GM12878 (cell line): ENCODE measurements around the gene SCARB2. TPM values are rescaled to one million over a fixed set of nuclear protein-coding genes. Genes with fewer than 3 reads are reported as not detected.

Source experiments
- BRCA1 ChIP-seq: IDR thresholded peaks from 2 replicates; pipeline ENCODE4 v1.6.1; 2011; ENCODE audit warnings: low read depth, low read length, improper control_type of control experiment
- CHD4 ChIP-seq: fragments of 200-600 bp; sonication (generic); IDR thresholded peaks from 2 replicates; pipeline ENCODE4 v1.6.1; 2016; ENCODE audit warnings: mild to moderate bottlenecking
- CREB1 ChIP-seq: IDR thresholded peaks from 2 replicates; pipeline ENCODE4 v1.6.1; 2012; ENCODE audit warnings: low read depth, mild to moderate bottlenecking, inconsistent platforms
- E2F4 ChIP-seq: IDR thresholded peaks from 2 replicates; pipeline ENCODE4 v1.6.1; 2012; ENCODE audit warnings: low read depth, low read length, improper control_type of control experiment
- ETV6 ChIP-seq, 2 experiments: fragments of 450-650 bp in 1 of 2; IDR thresholded peaks in 1 of 2; conservative IDR thresholded peaks in 1 of 2; 2 replicates each; pipeline ENCODE4 v1.6.1; 2014; ENCODE audit warnings: antibody characterized with exemption in 1 of 2, borderline replicate concordance in 1 of 2, low read depth in 1 of 2, mild to moderate bottlenecking in 1 of 2, moderate library complexity in 1 of 2
- FOXK2 ChIP-seq: fragments of 450-650 bp; IDR thresholded peaks from 2 replicates; pipeline ENCODE4 v1.6.1; 2017; ENCODE audit warnings: mild to moderate bottlenecking, moderate library complexity
- HDAC2 ChIP-seq: fragments of 200-600 bp; sonication (generic); IDR thresholded peaks from 2 replicates; pipeline ENCODE4 v1.6.1; 2017
- HDGF ChIP-seq: fragments of 450-650 bp; IDR thresholded peaks from 2 replicates; pipeline ENCODE4 v1.6.1; 2016; ENCODE audit warnings: antibody characterized with exemption
- IRF4 ChIP-seq: IDR thresholded peaks from 2 replicates; pipeline ENCODE4 v1.6.1; 2011; ENCODE audit warnings: low read depth, low read length
- KLF5 ChIP-seq: fragments of 450-650 bp; IDR thresholded peaks from 2 replicates; pipeline ENCODE4 v1.6.1; 2014; ENCODE audit warnings: mild to moderate bottlenecking; ENCODE audit not compliant: partially characterized antibody
- LARP7 ChIP-seq: fragments of 450-650 bp; IDR thresholded peaks from 2 replicates; pipeline ENCODE4 v1.6.1; 2017; ENCODE audit warnings: mild to moderate bottlenecking
- MEF2A ChIP-seq: IDR thresholded peaks from 2 replicates; pipeline ENCODE4 v1.6.1; 2011; ENCODE audit warnings: low read depth, mild to moderate bottlenecking, low read length, moderate library complexity; ENCODE audit not compliant: insufficient read depth
- MEF2B ChIP-seq: fragments of 450-650 bp; IDR thresholded peaks from 2 replicates; pipeline ENCODE4 v1.6.1; 2018; ENCODE audit warnings: mild to moderate bottlenecking, moderate library complexity; ENCODE audit not compliant: partially characterized antibody, poor library complexity, severe bottlenecking
- PKNOX1 ChIP-seq: fragments of 450-650 bp; IDR thresholded peaks from 2 replicates; pipeline ENCODE4 v1.6.1; 2016; ENCODE audit warnings: mild to moderate bottlenecking
- RUNX3 ChIP-seq: IDR thresholded peaks from 2 replicates; pipeline ENCODE4 v1.6.1; 2012; ENCODE audit warnings: low read length, inconsistent platforms
- SIN3A ChIP-seq: IDR thresholded peaks from 2 replicates; pipeline ENCODE4 v1.6.1; 2012; ENCODE audit warnings: low read depth, low read length, improper control_type of control experiment
- SMAD5 ChIP-seq: IDR thresholded peaks from 2 replicates; pipeline ENCODE4 v1.6.1; 2016; ENCODE audit warnings: antibody characterized with exemption, low read depth
- SP1 ChIP-seq: IDR thresholded peaks from one replicate; pipeline ENCODE4 v1.6.1; 2011; ENCODE audit warnings: low read depth, low read length
- TAF1 ChIP-seq: IDR thresholded peaks from 2 replicates; pipeline ENCODE4 v1.6.1; 2011; ENCODE audit warnings: mild to moderate bottlenecking, low read depth, low read length, borderline replicate concordance
- ZNF217 ChIP-seq: fragments of 450-650 bp; IDR thresholded peaks from 2 replicates; pipeline ENCODE4 v1.6.1; 2017; ENCODE audit warnings: antibody characterized with exemption, mild to moderate bottlenecking
- ZNF24 ChIP-seq: fragments of 450-650 bp; IDR thresholded peaks from 2 replicates; pipeline ENCODE4 v1.6.1; 2017; ENCODE audit warnings: antibody characterized with exemption, mild to moderate bottlenecking
- ZNF274 ChIP-seq: IDR thresholded peaks from one replicate; pipeline ENCODE4 v1.8.0; 2011; ENCODE audit not compliant: insufficient read length, insufficient read depth
- polyA plus RNA-seq, 11 experiments: library from polyadenylated mRNA; depleted of rRNA in 4 of 11; unstranded in 6 of 11; stranded (reverse) in 5 of 11; fragments of >200 nt; fragmentation: Nextera tagmentation in 4 of 11; fragmentation: Illumina TruSeq in 1 of 11; extraction: Ambion mirVana in 4 of 11; extraction: Trizol in 1 of 11; gene quantifications; 1 replicate in 1 of 11; 2 replicates in 10 of 11; pipeline versions ENCODE4 v1.2.1 to v1.2.3, GENCODE V29; 2011 to 2016; ENCODE audit warnings: inconsistent platforms in 2 of 11, missing spikeins in 2 of 11, low read depth in 1 of 11
- total RNA-seq, 4 experiments: library from RNA; depleted of rRNA in 3 of 4; stranded (reverse); fragments of >200 nt in 3 of 4; fragmentation: Illumina TruSeq in 1 of 4; extraction: Trizol in 1 of 4; gene quantifications; 2 replicates each; pipeline versions ENCODE4 v1.2.1 to v1.2.3, GENCODE V29; 2013 to 2021
- TF ChIP-seq, protein P1 (sequence below): fragments of 450-650 bp; IDR thresholded peaks from 2 replicates; pipeline ENCODE4 v1.6.1; 2018; ENCODE audit warnings: borderline replicate concordance, mild to moderate bottlenecking; ENCODE audit not compliant: partially characterized antibody
- TF ChIP-seq, protein P2 (sequence below): fragments of 450-650 bp; conservative IDR thresholded peaks from 2 replicates; pipeline ENCODE4 v1.6.1; 2017; ENCODE audit warnings: mild to moderate bottlenecking, moderate library complexity

The SCARB2 gene
- total and polyA plus RNA-seq, 10 of the 15 experiments (the other 5 are each of a cell fraction or from before 2014, with no cell fraction given): 2.1 to 11.7 (median 9.5) TPM

- TF ChIP-seq SP1 (peak; percentile 58), ZNF24 (no peak), SMAD5 (no peak), SIN3A (no peak), KLF5 (no peak), FOXK2 (no peak), E2F4 (no peak), ETV6 (conservative IDR thresholded peaks at IDR 0.05 in 1 of 2, IDR thresholded peaks at IDR 0.05 in 1 of 2; ENCODE audit: borderline replicate concordance in 1 of 2, low read depth in 1 of 2) (peak in 1 of 2 experiments; percentile 62; a peak in 2 of 4 replicates), HDAC2 (no peak), BRCA1 (no peak), CHD4 (no peak), TAF1 (no peak), MEF2B (no peak), HDGF (peak; percentile 59; the same call in 1 of the 2 replicates), ZNF274 (no peak), PKNOX1 (peak; percentile 74), ZNF217 (no peak), RUNX3 (peak; percentile 84), CREB1 (peak; percentile 64), IRF4 (peak; percentile 83; the same call in 1 of the 2 replicates), LARP7 (no peak), MEF2A (peak; percentile 7; the same call in 1 of the 2 replicates)
- TF ChIP-seq, protein P1, sequence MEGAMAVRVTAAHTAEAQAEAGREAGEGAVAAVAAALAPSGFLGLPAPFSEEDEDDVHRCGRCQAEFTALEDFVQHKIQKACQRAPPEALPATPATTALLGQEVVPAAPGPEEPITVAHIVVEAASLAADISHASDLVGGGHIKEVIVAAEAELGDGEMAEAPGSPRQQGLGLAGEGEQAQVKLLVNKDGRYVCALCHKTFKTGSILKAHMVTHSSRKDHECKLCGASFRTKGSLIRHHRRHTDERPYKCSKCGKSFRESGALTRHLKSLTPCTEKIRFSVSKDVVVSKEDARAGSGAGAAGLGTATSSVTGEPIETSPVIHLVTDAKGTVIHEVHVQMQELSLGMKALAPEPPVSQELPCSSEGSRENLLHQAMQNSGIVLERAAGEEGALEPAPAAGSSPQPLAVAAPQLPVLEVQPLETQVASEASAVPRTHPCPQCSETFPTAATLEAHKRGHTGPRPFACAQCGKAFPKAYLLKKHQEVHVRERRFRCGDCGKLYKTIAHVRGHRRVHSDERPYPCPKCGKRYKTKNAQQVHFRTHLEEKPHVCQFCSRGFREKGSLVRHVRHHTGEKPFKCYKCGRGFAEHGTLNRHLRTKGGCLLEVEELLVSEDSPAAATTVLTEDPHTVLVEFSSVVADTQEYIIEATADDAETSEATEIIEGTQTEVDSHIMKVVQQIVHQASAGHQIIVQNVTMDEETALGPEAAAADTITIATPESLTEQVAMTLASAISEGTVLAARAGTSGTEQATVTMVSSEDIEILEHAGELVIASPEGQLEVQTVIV: no peak
- TF ChIP-seq, protein P2, sequence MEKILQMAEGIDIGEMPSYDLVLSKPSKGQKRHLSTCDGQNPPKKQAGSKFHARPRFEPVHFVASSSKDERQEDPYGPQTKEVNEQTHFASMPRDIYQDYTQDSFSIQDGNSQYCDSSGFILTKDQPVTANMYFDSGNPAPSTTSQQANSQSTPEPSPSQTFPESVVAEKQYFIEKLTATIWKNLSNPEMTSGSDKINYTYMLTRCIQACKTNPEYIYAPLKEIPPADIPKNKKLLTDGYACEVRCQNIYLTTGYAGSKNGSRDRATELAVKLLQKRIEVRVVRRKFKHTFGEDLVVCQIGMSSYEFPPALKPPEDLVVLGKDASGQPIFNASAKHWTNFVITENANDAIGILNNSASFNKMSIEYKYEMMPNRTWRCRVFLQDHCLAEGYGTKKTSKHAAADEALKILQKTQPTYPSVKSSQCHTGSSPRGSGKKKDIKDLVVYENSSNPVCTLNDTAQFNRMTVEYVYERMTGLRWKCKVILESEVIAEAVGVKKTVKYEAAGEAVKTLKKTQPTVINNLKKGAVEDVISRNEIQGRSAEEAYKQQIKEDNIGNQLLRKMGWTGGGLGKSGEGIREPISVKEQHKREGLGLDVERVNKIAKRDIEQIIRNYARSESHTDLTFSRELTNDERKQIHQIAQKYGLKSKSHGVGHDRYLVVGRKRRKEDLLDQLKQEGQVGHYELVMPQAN: no peak
Observed at GRCh38 chr4:76198411-76199237, 15.0 kb downstream of the SCARB2 start (continued).
